Prostate gland (tissue), 2 donors: Measurements from ENCODE around the gene ISG15. TPM values are rescaled to one million over a fixed set of nuclear protein-coding genes. Genes with fewer than 3 reads are reported as not detected.

Source experiments
- DNase-seq: peaks from one replicate; pipeline ENCODE4 v3.0.0-alpha.2; 2019; ENCODE audit warnings: low spot score
- H3K27ac ChIP-seq, 2 donors: fragments of 200-600 bp; sonication (generic); 2 replicates each; pipeline ENCODE4 v1.5.1; 2017 to 2019
- H3K27me3 ChIP-seq: fragments of 200-600 bp; sonication (generic); replicated peaks from 2 replicates; pipeline ENCODE4 v1.5.1; 2019; ENCODE audit not compliant: insufficient read depth
- H3K36me3 ChIP-seq, 2 donors: fragments of 200-600 bp; sonication (generic); 1 replicate in 1 of 2; 2 replicates in 1 of 2; pipeline versions ENCODE4 v1.5.1 to v1.8.1; 2017 to 2019
- H3K4me1 ChIP-seq: fragments of 200-600 bp; sonication (generic); replicated peaks from 2 replicates; pipeline ENCODE4 v1.5.1; 2019
- H3K4me3 ChIP-seq, 2 donors: fragments of 200-600 bp; sonication (generic); 2 replicates each; pipeline ENCODE4 v1.5.1; 2017 to 2019
- H3K9me3 ChIP-seq: fragments of 200-600 bp; sonication (generic); 2 replicates; pipeline ENCODE4 v1.5.1; 2017
- CTCF ChIP-seq, 4 experiments: fragments of 200-600 bp in 2 of 4; fragments of 450-650 bp in 2 of 4; sonication (generic) in 2 of 4; IDR thresholded peaks; 1 replicate in 3 of 4; 2 replicates in 1 of 4; pipeline ENCODE4 v1.5.1; 2016 to 2019; ENCODE audit warnings: antibody characterized with exemption in 4 of 4, mild to moderate bottlenecking in 2 of 4, moderate library complexity in 2 of 4
- POLR2A ChIP-seq: fragments of 450-650 bp; IDR thresholded peaks from one replicate; pipeline ENCODE4 v1.6.1; 2016; ENCODE audit warnings: antibody characterized with exemption, mild to moderate bottlenecking
- POLR2AphosphoS5 ChIP-seq: sonication (generic); formaldehyde crosslinking; IDR thresholded peaks from one replicate; pipeline ENCODE4 v1.6.1; 2017; ENCODE audit warnings: antibody characterized with exemption
- WGBS: methylation state at CpG from one replicate; pipeline ENCODE4 v1.1.5; 2018; 5-methylcytosine and 5-hydroxymethylcytosine counted together
- intact Hi-C: fragments of 100-400 bp; cut with DNase I; formaldehyde crosslinking; loops from one replicate; pipeline ENCODE4 v1.14.2; 2022
- total RNA-seq, 2 donors: library from RNA; depleted of rRNA; stranded (reverse); fragments of >200 nt; gene quantifications; one replicate each; pipeline ENCODE4 v1.1.0, GENCODE V29; 2016

The ISG15 gene
- total RNA-seq, 2 donors from 2014 or later = 22.3 to 27.2 TPM

DNA sequence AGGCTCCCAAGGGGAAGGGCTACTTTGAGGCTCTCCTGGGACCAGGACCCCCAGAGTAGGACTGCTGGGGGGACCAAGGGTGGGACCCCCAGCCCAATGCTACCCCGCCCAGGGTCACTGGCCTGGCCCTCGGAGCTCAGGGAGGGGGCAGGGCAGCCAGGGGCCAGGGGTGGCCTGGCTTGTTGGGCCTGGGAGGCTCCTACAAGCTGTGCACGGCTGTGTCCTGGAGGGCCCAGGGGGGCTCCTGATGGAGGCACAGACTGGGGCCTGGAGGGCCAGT, 15.6 kb upstream of the ISG15 start:
- H3K4me3 ChIP-seq = no peak overlapping the region
- H3K4me1 ChIP-seq = peaks cover 4% of the 10 kb centered on the region
- whole genome bisulfite sequencing = 97% methylated on average over 3 of the region's 3 CpGs

GRCh38 chr1:997993-998744, 15.1 kb upstream of the ISG15 start:
- Histone ChIP-seq H3K27ac (no peak overlapping the region), H3K36me3 (no peaks in the 10 kb centered on the region), H3K27me3 (no peaks in the 10 kb centered on the region), H3K9me3 (no peaks in the 10 kb centered on the region), H3K4me1 (peaks cover 4% of the 10 kb centered on the region), H3K4me3 (peak overlapping the region; percentile 59 to 71)
- TF ChIP-seq POLR2AphosphoS5 (no peak), POLR2A (no peak), CTCF (IDR thresholded peaks at IDR 0.05) (no peak)
- WGBS = 33% methylated on average over 74 of the region's 75 CpGs
- no peak for DNase-seq
- intact Hi-C loops = no loop called here

More for the DNA sequence above, 15.6 kb upstream of the ISG15 start:
- H3K9me3 ChIP-seq = no peaks in the 10 kb centered on the region
- intact Hi-C loops = no loop called here
- no peaks in the 10 kb centered on the region for H3K27me3 ChIP-seq
- H3K36me3 ChIP-seq = no peaks in the 10 kb centered on the region
- TF ChIP-seq POLR2A (no peak), POLR2AphosphoS5 (no peak), CTCF (IDR thresholded peaks at IDR 0.05) (no peak)
- no peak overlapping the region for H3K27ac ChIP-seq
- no peak for DNase-seq

DNA sequence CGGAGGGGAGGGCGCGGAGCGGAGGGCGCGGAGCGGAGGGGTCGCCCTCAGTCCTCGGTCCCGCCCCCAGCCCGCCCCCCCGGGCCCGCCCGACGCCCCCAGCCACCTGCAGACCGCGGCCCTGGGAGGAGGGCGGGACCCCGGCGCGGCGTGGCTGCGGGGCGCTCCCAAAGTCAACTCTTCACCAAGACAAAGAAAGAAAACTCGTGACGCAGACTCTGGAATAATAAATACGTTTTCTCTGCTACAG, 14.6 kb upstream of the ISG15 start:
- WGBS = 2% methylated on average over 17 of the region's 27 CpGs
- Histone ChIP-seq H3K36me3 (no peaks in the 10 kb centered on the region), H3K4me3 (peak overlapping the region; percentile 59 to 71), H3K4me1 (peaks cover 4% of the 10 kb centered on the region), H3K27me3 (no peaks in the 10 kb centered on the region), H3K27ac (peak overlapping the region in 1 of 2 donors; percentile 94), H3K9me3 (no peaks in the 10 kb centered on the region)
- no peak for DNase-seq
- no peak for TF ChIP-seq CTCF (IDR thresholded peaks at IDR 0.05)
- TF ChIP-seq POLR2AphosphoS5 = no peak
- no peak for TF ChIP-seq POLR2A
- intact Hi-C loops = no loop called here

- Histone ChIP-seq H3K27me3 (no peaks in the 10 kb centered on the region), H3K36me3 (no peaks in the 10 kb centered on the region), H3K9me3 (no peaks in the 10 kb centered on the region), H3K4me3 (peak overlapping the region; percentile 59 to 71), H3K4me1 (peaks cover 4% of the 10 kb centered on the region), H3K27ac (peak overlapping the region; percentile 94 to 95)
- intact Hi-C loops = no loop called here
- no peak for DNase-seq
- TF ChIP-seq POLR2AphosphoS5 (no peak), CTCF (IDR thresholded peaks at IDR 0.05) (peak in 1 of 4 experiments; percentile 4)
- 1% methylated on average over 53 of the region's 86 CpGs for WGBS
Observed at GRCh38 chr1:998995-999724, 14.1 kb upstream of the ISG15 start.
